ENCODE data around the gene NR1D1. TPM values are rescaled to one million over a fixed set of nuclear protein-coding genes. Genes with fewer than 3 reads are reported as not detected.
A peak's percentile ranks its signal among the peaks of the same experiment; 100 is the strongest.

Gene NR1D1
- total RNA-seq, 1 experiment from 2014 or later = 63.7 TPM

DNA sequence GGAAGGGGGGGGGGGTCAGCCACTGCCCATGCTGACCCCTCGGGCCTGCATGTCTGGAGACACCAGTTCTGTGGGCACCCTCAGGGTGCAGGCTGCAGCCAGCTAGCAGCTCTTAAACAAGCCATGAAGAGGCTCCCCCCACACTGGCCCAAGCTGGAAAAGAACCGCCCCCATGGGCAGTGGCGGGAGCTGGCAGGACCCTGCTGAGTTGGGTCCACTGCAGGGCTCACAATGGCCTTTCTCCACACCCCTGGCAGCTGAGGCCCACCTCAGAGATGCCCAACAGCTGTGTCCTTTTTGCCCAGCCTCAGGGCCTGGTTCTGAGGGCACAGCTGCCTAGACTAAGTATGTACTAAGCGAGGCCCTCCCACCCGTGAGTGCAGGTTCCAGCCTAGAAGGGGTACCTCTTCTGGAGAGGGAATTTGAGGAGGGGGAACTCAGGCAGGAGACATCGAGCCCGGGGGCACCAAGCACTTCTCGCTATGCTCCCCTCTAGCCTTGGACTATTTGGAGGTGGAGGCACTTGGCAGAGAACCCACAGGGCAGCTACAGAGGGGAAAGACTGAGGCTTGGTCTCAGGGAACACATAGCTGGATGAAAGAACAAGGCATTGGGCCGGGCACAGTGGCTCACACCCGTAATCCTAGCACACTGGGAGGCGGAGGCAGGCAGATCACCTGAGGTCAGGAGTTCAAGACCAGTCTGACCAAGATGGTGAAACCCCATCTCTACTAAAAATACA lies 34.4 kb downstream of the NR1D1 start:
- DNase-seq (ENCODE audit: low read depth, low spot score) (no peak), ATAC-seq (no peak)
- no peaks in the 10 kb centered on the region for H3K9me3 ChIP-seq (ENCODE audit: control insufficient read depth in 1 of 2, insufficient read depth in 1 of 2, low read depth in 1 of 2, low read length in 2 of 2)
- intact Hi-C loops (cut with micrococcal nuclease) = no loop called here
- H2AFZ ChIP-seq (ENCODE audit: low read depth, low read length, poor library complexity, severe bottlenecking) = no peak overlapping the region
- H4K20me1 ChIP-seq (ENCODE audit: insufficient read depth) = no peaks in the 10 kb centered on the region
- H3K27ac ChIP-seq (ENCODE audit: low read depth, low read length) = no peak overlapping the region; the same call in 1 of the 2 replicates
- no peak overlapping the region for H3K4me3 ChIP-seq (replicated peaks in 1 of 2; ENCODE audit: low read depth in 1 of 2, low read length in 2 of 2)
- ChIA-PET RAD21 (ENCODE audit: low non-redundant PET in 1 of 2, low total read pairs in 2 of 2, uncharacterized antibody in 2 of 2, unreplicated experiment in 2 of 2) (no interaction called here), CTCF (interaction anchor here (1.1 to 4.6 kb wide), 3 partner anchors 9 to 45 kb away, joined by 4 to 36 read pairs (median 9); no protein-coding TSS in a partner anchor), POLR2A (interaction anchor here (1.1 to 2.5 kb wide), 3 partner anchors 11 to 35 kb away, joined by 3 to 10 read pairs (median 6); partner anchors contain the start of genes MED24 and NR1D1)
- H3K4me2 ChIP-seq (ENCODE audit: low read length) = peak overlapping the region; percentile 96; the same call in 1 of the 2 replicates
- TF ChIP-seq ELF1 (IDR thresholded peaks at IDR 0.05; ENCODE audit: borderline replicate concordance, low read depth) (no peak), ZFX (IDR thresholded peaks at IDR 0.05) (no peak), TCF7L2 (IDR thresholded peaks at IDR 0.05; ENCODE audit: borderline replicate concordance, extremely low read depth, insufficient read depth, insufficient read length) (no peak), ZNF274 (IDR thresholded peaks at IDR 0.05; ENCODE audit: low read depth, low read length) (no peak), EZH2phosphoT487 (IDR thresholded peaks at IDR 0.05; ENCODE audit: borderline replicate concordance) (no peak), RAD21 (IDR thresholded peaks at IDR 0.05; ENCODE audit: low read depth) (no peak), CEBPB (IDR thresholded peaks at IDR 0.05; ENCODE audit: low read depth) (no peak), MAX (IDR thresholded peaks at IDR 0.05) (no peak), REST (IDR thresholded peaks at IDR 0.05; ENCODE audit: low read depth) (no peak), FOSL1 (IDR thresholded peaks at IDR 0.05; ENCODE audit: low read depth) (no peak), EZH2 (IDR thresholded peaks at IDR 0.05) (no peak), EGR1 (IDR thresholded peaks at IDR 0.05; ENCODE audit: low read depth) (no peak), JUND (IDR thresholded peaks at IDR 0.05) (no peak), POLR2AphosphoS5 (IDR thresholded peaks at IDR 0.05; ENCODE audit: low read depth, low read length) (no peak), SIN3A (IDR thresholded peaks at IDR 0.05; ENCODE audit: low read depth) (no peak), YY1 (IDR thresholded peaks at IDR 0.05; ENCODE audit: extremely low read depth, insufficient replicate concordance, low read depth, low read length) (no peak)
- TF ChIP-seq, protein P1, sequence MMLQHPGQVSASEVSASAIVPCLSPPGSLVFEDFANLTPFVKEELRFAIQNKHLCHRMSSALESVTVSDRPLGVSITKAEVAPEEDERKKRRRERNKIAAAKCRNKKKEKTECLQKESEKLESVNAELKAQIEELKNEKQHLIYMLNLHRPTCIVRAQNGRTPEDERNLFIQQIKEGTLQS (IDR thresholded peaks at IDR 0.05) = no peak
- H3K27me3 ChIP-seq (ENCODE audit: insufficient read depth, low read length) = no peaks in the 10 kb centered on the region
- peaks cover 4% of the 10 kb centered on the region; the same call in 1 of the 2 replicates for H3K79me2 ChIP-seq (ENCODE audit: insufficient read depth, low read length)
- H3K9me2 ChIP-seq (ENCODE audit: insufficient read depth) = no peaks in the 10 kb centered on the region
- peaks cover 59 to 70% of the 10 kb centered on the region in 2 experiments for H3K4me1 ChIP-seq (ENCODE audit: control insufficient read depth in 1 of 2, insufficient read depth in 2 of 2, low read length in 2 of 2)
- no peaks in the 10 kb centered on the region for H3K36me3 ChIP-seq (ENCODE audit: control insufficient read depth in 1 of 2, insufficient read depth in 2 of 2, low read length in 2 of 2)
- H3K9ac ChIP-seq (ENCODE audit: low read length) = no peak overlapping the region
- no TSS peak for BruUV-seq (replicated peaks)
